ENCODE measurements around the gene PPP3CB. TPM values are rescaled to one million over a fixed set of nuclear protein-coding genes. Genes with fewer than 3 reads are reported as not detected.

Gene PPP3CB
- total RNA-seq, 2 donors from 2014 or later: 26.5 to 34.2 TPM

- Histone ChIP-seq H3K27me3 (no peaks in the 10 kb centered on the region), H3K4me3 (no peak overlapping the region), H3K9me3 (no peaks in the 10 kb centered on the region), H3K9ac (ENCODE audit: low read depth in 2 of 2, low read length in 2 of 2) (no peak overlapping the region), H3K36me3 (peaks cover 10% of the 10 kb centered on the region), H3K4me1 (no peaks in the 10 kb centered on the region), H3K27ac (no peak overlapping the region)
- DNase-seq: no peak
- intact Hi-C loops (cut with DNase I): no loop called here
- TF ChIP-seq CTCF (IDR thresholded peaks at IDR 0.05): no peak
Measured at GRCh38 chr10:73509695-73510094, 13.9 kb upstream of the PPP3CB start.

- DNase-seq: no peak
- no peak overlapping the region for H3K4me3 ChIP-seq
- no peak overlapping the region for H3K27ac ChIP-seq
- no peaks in the 10 kb centered on the region for H3K27me3 ChIP-seq
- no peaks in the 10 kb centered on the region for H3K4me1 ChIP-seq
- TF ChIP-seq CTCF (IDR thresholded peaks at IDR 0.05): no peak
- H3K9ac ChIP-seq (ENCODE audit: low read depth in 2 of 2, low read length in 2 of 2): no peak overlapping the region
- H3K9me3 ChIP-seq: no peaks in the 10 kb centered on the region
- H3K36me3 ChIP-seq: peaks cover 11% of the 10 kb centered on the region
- intact Hi-C loops (cut with DNase I): no loop called here
Measured at GRCh38 chr10:73506491-73506890, 10.7 kb upstream of the PPP3CB start.

GRCh38 chr10:73506074-73506473 lies 10.2 kb upstream of the PPP3CB start:
- intact Hi-C loops (cut with DNase I): no loop called here

GRCh38 chr10:73503037-73503436 lies 7.2 kb upstream of the PPP3CB start:
- no peak overlapping the region for H3K27ac ChIP-seq
- intact Hi-C loops (cut with DNase I): no loop called here
- no peaks in the 10 kb centered on the region for H3K27me3 ChIP-seq
- no peak for TF ChIP-seq CTCF (IDR thresholded peaks at IDR 0.05)
- no peak overlapping the region for H3K9ac ChIP-seq (ENCODE audit: low read depth in 2 of 2, low read length in 2 of 2)
- H3K9me3 ChIP-seq: no peaks in the 10 kb centered on the region
- H3K4me3 ChIP-seq: no peak overlapping the region
- DNase-seq: no peak
- peaks cover 11% of the 10 kb centered on the region for H3K36me3 ChIP-seq
- H3K4me1 ChIP-seq: no peaks in the 10 kb centered on the region

More at GRCh38 chr10:73506074-73506473, 10.2 kb upstream of the PPP3CB start:
- TF ChIP-seq CTCF (IDR thresholded peaks at IDR 0.05): no peak
- no peak overlapping the region for H3K4me3 ChIP-seq
- no peaks in the 10 kb centered on the region for H3K27me3 ChIP-seq
- no peak overlapping the region for H3K9ac ChIP-seq (ENCODE audit: low read depth in 2 of 2, low read length in 2 of 2)
- no peak for DNase-seq
- H3K27ac ChIP-seq: no peak overlapping the region
- H3K4me1 ChIP-seq: no peaks in the 10 kb centered on the region
- H3K36me3 ChIP-seq: peaks cover 11% of the 10 kb centered on the region
- no peaks in the 10 kb centered on the region for H3K9me3 ChIP-seq

GRCh38 chr10:73501651-73502050 lies 5.8 kb upstream of the PPP3CB start:
- no peak overlapping the region for H3K27ac ChIP-seq
- TF ChIP-seq CTCF (IDR thresholded peaks at IDR 0.05): no peak
- H3K27me3 ChIP-seq: no peaks in the 10 kb centered on the region
- intact Hi-C loops (cut with DNase I): no loop called here
- peaks cover 11% of the 10 kb centered on the region for H3K36me3 ChIP-seq
- H3K9me3 ChIP-seq: no peaks in the 10 kb centered on the region
- no peak overlapping the region for H3K9ac ChIP-seq (ENCODE audit: low read depth in 2 of 2, low read length in 2 of 2)
- DNase-seq: no peak
- H3K4me1 ChIP-seq: no peaks in the 10 kb centered on the region
- H3K4me3 ChIP-seq: no peak overlapping the region
